Parathyroid adenoma (tissue), 2 donors: ENCODE results near the gene C10orf120.

ENCODE experiments used
- H2AFZ ChIP-seq: fragments of 300-600 bp; sonication (generic); one replicate; pipeline ENCODE4 v1.7.0; 2017; ENCODE audit warnings: antibody characterized with exemption, mild to moderate bottlenecking
- H3K27ac ChIP-seq: fragments of 300-600 bp; sonication (generic); one replicate; pipeline ENCODE4 v1.7.0; 2017
- H3K27me3 ChIP-seq: fragments of 300-600 bp; sonication (generic); one replicate; pipeline ENCODE4 v1.7.0; 2017; ENCODE audit warnings: low read length; ENCODE audit not compliant: control insufficient read depth, insufficient read depth
- H3K36me3 ChIP-seq: fragments of 300-600 bp; sonication (generic); one replicate; pipeline ENCODE4 v1.7.0; 2017; ENCODE audit warnings: low read length; ENCODE audit not compliant: control insufficient read depth, insufficient read depth
- H3K4me1 ChIP-seq: fragments of 300-600 bp; sonication (generic); one replicate; pipeline ENCODE4 v1.7.0; 2017; ENCODE audit warnings: control low read depth
- H3K4me2 ChIP-seq: fragments of 300-600 bp; sonication (generic); one replicate; pipeline ENCODE4 v1.7.0; 2017; ENCODE audit warnings: low read length
- H3K4me3 ChIP-seq: fragments of 300-600 bp; sonication (generic); one replicate; pipeline ENCODE4 v1.7.0; 2017; ENCODE audit warnings: low read depth, low read length
- H3K79me2 ChIP-seq: fragments of 300-600 bp; sonication (generic); one replicate; pipeline ENCODE4 v1.7.0; 2017; ENCODE audit warnings: control low read depth
- H3K9ac ChIP-seq: fragments of 300-600 bp; sonication (generic); one replicate; pipeline ENCODE4 v1.7.0; 2017; ENCODE audit warnings: mild to moderate bottlenecking
- H3K9me3 ChIP-seq: fragments of 300-600 bp; sonication (generic); one replicate; pipeline ENCODE4 v1.7.0; 2017; ENCODE audit warnings: low read length; ENCODE audit not compliant: control insufficient read depth
- CTCF ChIP-seq: fragments of 300-600 bp; sonication (generic); IDR thresholded peaks from one replicate; pipeline ENCODE4 v1.7.0; 2017; ENCODE audit warnings: antibody characterized with exemption, mild to moderate bottlenecking
- donor health status: primary hyperparathyroidism.

C10orf120 gene

GRCh38 chr10:122727426-122727825 lies 27.8 kb upstream of the C10orf120 start:
- Histone ChIP-seq H3K36me3 (no peaks in the 10 kb centered on the region), H3K4me3 (no peak overlapping the region), H3K4me2 (no peak overlapping the region), H3K4me1 (no peaks in the 10 kb centered on the region), H3K79me2 (no peaks in the 10 kb centered on the region), H2AFZ (no peak overlapping the region), H3K9me3 (no peaks in the 10 kb centered on the region), H3K27me3 (no peaks in the 10 kb centered on the region), H3K27ac (no peak overlapping the region), H3K9ac (no peak overlapping the region)
- no peak for TF ChIP-seq CTCF

GRCh38 chr10:122725768-122726167 lies 26.1 kb upstream of the C10orf120 start:
- H3K9ac ChIP-seq = no peak overlapping the region
- H3K9me3 ChIP-seq = no peaks in the 10 kb centered on the region
- H3K27me3 ChIP-seq = no peaks in the 10 kb centered on the region
- H3K4me3 ChIP-seq = no peak overlapping the region
- no peaks in the 10 kb centered on the region for H3K4me1 ChIP-seq
- H2AFZ ChIP-seq = no peak overlapping the region
- no peaks in the 10 kb centered on the region for H3K79me2 ChIP-seq
- no peak overlapping the region for H3K4me2 ChIP-seq
- H3K36me3 ChIP-seq = no peaks in the 10 kb centered on the region
- H3K27ac ChIP-seq = no peak overlapping the region
- TF ChIP-seq CTCF = no peak

- H3K9ac ChIP-seq = no peak overlapping the region
- no peaks in the 10 kb centered on the region for H3K27me3 ChIP-seq
- H2AFZ ChIP-seq = no peak overlapping the region
- no peaks in the 10 kb centered on the region for H3K9me3 ChIP-seq
- H3K4me1 ChIP-seq = no peaks in the 10 kb centered on the region
- H3K4me3 ChIP-seq = no peak overlapping the region
- H3K27ac ChIP-seq = no peak overlapping the region
- H3K4me2 ChIP-seq = no peak overlapping the region
- H3K36me3 ChIP-seq = no peaks in the 10 kb centered on the region
- no peaks in the 10 kb centered on the region for H3K79me2 ChIP-seq
- TF ChIP-seq CTCF = no peak
These were observed 25.4 kb upstream of the C10orf120 start for GRCh38 chr10:122725006-122725405.

GRCh38 chr10:122721111-122721510 lies 21.5 kb upstream of the C10orf120 start:
- no peak overlapping the region for H3K4me3 ChIP-seq
- no peak overlapping the region for H3K9ac ChIP-seq
- no peak overlapping the region for H3K4me2 ChIP-seq
- H3K27ac ChIP-seq = no peak overlapping the region
- H3K9me3 ChIP-seq = no peaks in the 10 kb centered on the region
- no peaks in the 10 kb centered on the region for H3K79me2 ChIP-seq
- no peak for TF ChIP-seq CTCF
- no peaks in the 10 kb centered on the region for H3K4me1 ChIP-seq
- H3K36me3 ChIP-seq = no peaks in the 10 kb centered on the region
- H2AFZ ChIP-seq = no peak overlapping the region
- H3K27me3 ChIP-seq = no peaks in the 10 kb centered on the region

- no peak overlapping the region for H3K9ac ChIP-seq
- H3K4me2 ChIP-seq = no peak overlapping the region
- H3K36me3 ChIP-seq = no peaks in the 10 kb centered on the region
- H2AFZ ChIP-seq = no peak overlapping the region
- no peak for TF ChIP-seq CTCF
- H3K9me3 ChIP-seq = no peaks in the 10 kb centered on the region
- no peaks in the 10 kb centered on the region for H3K27me3 ChIP-seq
- H3K79me2 ChIP-seq = no peaks in the 10 kb centered on the region
- H3K4me1 ChIP-seq = no peaks in the 10 kb centered on the region
- no peak overlapping the region for H3K27ac ChIP-seq
- no peak overlapping the region for H3K4me3 ChIP-seq
These were observed 16.4 kb upstream of the C10orf120 start for GRCh38 chr10:122716025-122716424.
